ENCODE data around the gene EFCAB12.

DNA sequence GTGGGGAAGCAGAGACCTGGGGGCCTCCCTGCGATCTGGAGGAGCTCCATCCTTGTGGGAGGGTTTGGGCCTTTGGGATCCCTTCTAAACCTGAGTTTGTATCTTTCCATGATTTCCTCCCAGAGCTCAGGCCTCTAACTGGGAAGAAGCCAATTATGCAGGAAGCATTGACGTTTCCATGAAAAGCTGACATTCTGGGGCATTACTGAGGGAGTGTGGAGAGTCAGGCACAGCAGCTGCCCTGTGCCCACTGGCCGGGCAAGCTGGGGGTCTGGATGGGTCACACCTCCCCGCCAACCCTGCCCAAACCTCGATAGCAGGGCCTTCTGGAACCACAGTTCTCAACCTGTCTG lies 74.9 kb downstream of the EFCAB12 start:
- TF ChIP-seq, protein P1, sequence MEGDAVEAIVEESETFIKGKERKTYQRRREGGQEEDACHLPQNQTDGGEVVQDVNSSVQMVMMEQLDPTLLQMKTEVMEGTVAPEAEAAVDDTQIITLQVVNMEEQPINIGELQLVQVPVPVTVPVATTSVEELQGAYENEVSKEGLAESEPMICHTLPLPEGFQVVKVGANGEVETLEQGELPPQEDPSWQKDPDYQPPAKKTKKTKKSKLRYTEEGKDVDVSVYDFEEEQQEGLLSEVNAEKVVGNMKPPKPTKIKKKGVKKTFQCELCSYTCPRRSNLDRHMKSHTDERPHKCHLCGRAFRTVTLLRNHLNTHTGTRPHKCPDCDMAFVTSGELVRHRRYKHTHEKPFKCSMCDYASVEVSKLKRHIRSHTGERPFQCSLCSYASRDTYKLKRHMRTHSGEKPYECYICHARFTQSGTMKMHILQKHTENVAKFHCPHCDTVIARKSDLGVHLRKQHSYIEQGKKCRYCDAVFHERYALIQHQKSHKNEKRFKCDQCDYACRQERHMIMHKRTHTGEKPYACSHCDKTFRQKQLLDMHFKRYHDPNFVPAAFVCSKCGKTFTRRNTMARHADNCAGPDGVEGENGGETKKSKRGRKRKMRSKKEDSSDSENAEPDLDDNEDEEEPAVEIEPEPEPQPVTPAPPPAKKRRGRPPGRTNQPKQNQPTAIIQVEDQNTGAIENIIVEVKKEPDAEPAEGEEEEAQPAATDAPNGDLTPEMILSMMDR (IDR thresholded peaks at IDR 0.05; ENCODE audit: low read length): no peak
- TF ChIP-seq EZH2 (IDR thresholded peaks at IDR 0.05; ENCODE audit: borderline replicate concordance, low read length): no peak
